Liver (tissue), 9 donors: ENCODE results near the gene THAP7. TPM values are rescaled to one million over a fixed set of nuclear protein-coding genes. Genes with fewer than 3 reads are reported as not detected.

Source experiments
- DNase-seq: peaks from one replicate; pipeline ENCODE4 v3.0.0-alpha.2; 2017; ENCODE audit warnings: low spot score
- H3K27ac ChIP-seq, 2 donors: one replicate each; pipeline ENCODE4 v1.7.0; 2013; ENCODE audit warnings: inconsistent platforms in 2 of 2, low read length in 2 of 2, control low read depth in 1 of 2, low read depth in 1 of 2, mild to moderate bottlenecking in 1 of 2
- H3K27me3 ChIP-seq, 4 donors: one replicate each; pipeline versions ENCODE4 v1.6.1 to v1.7.0; 2013; ENCODE audit warnings: low read length in 3 of 4, inconsistent platforms in 1 of 4, mild to moderate bottlenecking in 1 of 4, moderate library complexity in 1 of 4; ENCODE audit not compliant: control insufficient read depth in 4 of 4, insufficient read depth in 4 of 4
- H3K36me3 ChIP-seq, 4 donors: one replicate each; pipeline versions ENCODE4 v1.6.1 to v1.7.0; 2013; ENCODE audit warnings: low read length in 3 of 4, mild to moderate bottlenecking in 3 of 4, low read depth in 1 of 4, moderate library complexity in 1 of 4; ENCODE audit not compliant: control insufficient read depth in 4 of 4, insufficient read depth in 3 of 4
- H3K4me1 ChIP-seq, 4 donors: one replicate each; pipeline versions ENCODE4 v1.6.1 to v1.7.0; 2013; ENCODE audit warnings: low read length in 3 of 4, mild to moderate bottlenecking in 3 of 4, moderate library complexity in 1 of 4; ENCODE audit not compliant: control insufficient read depth in 4 of 4, insufficient read depth in 4 of 4
- H3K4me3 ChIP-seq, 3 donors: one replicate each; pipeline versions ENCODE4 v1.6.1 to v1.7.0; 2013; ENCODE audit warnings: low read length in 3 of 3, control low read depth in 1 of 3, low read depth in 1 of 3, mild to moderate bottlenecking in 1 of 3
- H3K9ac ChIP-seq, 2 donors: one replicate each; pipeline ENCODE4 v1.7.0; 2013; ENCODE audit warnings: low read length in 2 of 2, mild to moderate bottlenecking in 2 of 2, moderate library complexity in 2 of 2, control low read depth in 1 of 2, low read depth in 1 of 2
- H3K9me3 ChIP-seq, 4 donors: one replicate each; pipeline versions ENCODE4 v1.6.1 to v1.7.0; 2013; ENCODE audit warnings: low read length in 3 of 4; ENCODE audit not compliant: control insufficient read depth in 4 of 4
- ATF3 ChIP-seq: IDR thresholded peaks from 2 replicates; pipeline ENCODE4 v1.6.1; 2016; ENCODE audit warnings: antibody characterized with exemption
- EGR1 ChIP-seq, 2 donors: IDR thresholded peaks; 2 replicates each; pipeline ENCODE4 v1.6.1; 2016 to 2018; ENCODE audit warnings: antibody characterized with exemption in 2 of 2, low read depth in 2 of 2
- FOXA1 ChIP-seq: IDR thresholded peaks from 2 replicates; pipeline ENCODE4 v1.6.1; 2016; ENCODE audit warnings: antibody characterized with exemption
- HNF4G ChIP-seq: IDR thresholded peaks from 2 replicates; pipeline ENCODE4 v1.6.1; 2016; ENCODE audit warnings: antibody characterized with exemption
- NR2F2 ChIP-seq: IDR thresholded peaks from 2 replicates; pipeline ENCODE4 v1.6.1; 2016; ENCODE audit warnings: antibody characterized with exemption
- RAD21 ChIP-seq, 2 donors: IDR thresholded peaks; 2 replicates each; pipeline ENCODE4 v1.6.1; 2016; ENCODE audit warnings: antibody characterized with exemption in 2 of 2, mild to moderate bottlenecking in 2 of 2
- RXRA ChIP-seq, 2 donors: IDR thresholded peaks; 2 replicates each; pipeline ENCODE4 v1.6.1; 2017 to 2018; ENCODE audit warnings: antibody characterized with exemption in 2 of 2, mild to moderate bottlenecking in 1 of 2
- SP1 ChIP-seq: IDR thresholded peaks from 2 replicates; pipeline ENCODE4 v1.6.1; 2018; ENCODE audit warnings: antibody characterized with exemption, mild to moderate bottlenecking
- TAF1 ChIP-seq: conservative IDR thresholded peaks from 2 replicates; pipeline ENCODE4 v1.6.1; 2016; ENCODE audit warnings: antibody characterized with exemption, mild to moderate bottlenecking
- YY1 ChIP-seq: IDR thresholded peaks from 2 replicates; pipeline ENCODE4 v1.6.1; 2016; ENCODE audit warnings: antibody characterized with exemption, mild to moderate bottlenecking
- WGBS: extraction: QIAGEN DNeasy Blood & Tissue Kit; methylation state at CpG from one replicate; pipeline ENCODE4 v1.1.7; 2013; 5-methylcytosine and 5-hydroxymethylcytosine counted together
- polyA plus RNA-seq, 2 donors: library from polyadenylated mRNA; stranded (reverse) in 1 of 2; unstranded in 1 of 2; fragments of 200-250 nt in 1 of 2; fragments of >200 nt in 1 of 2; fragmentation: Nextera tagmentation in 1 of 2; extraction: Ambion mirVana in 1 of 2; gene quantifications; one replicate each; pipeline versions ENCODE4 v1.2.1 to v1.2.3, GENCODE V29; 2013 to 2015
- total RNA-seq, 2 donors: library from RNA; depleted of rRNA; stranded (reverse); fragments of >200 nt; gene quantifications; one replicate each; pipeline ENCODE4 v1.2.3, GENCODE V29; 2014
- TF ChIP-seq, protein P1 (sequence below): IDR thresholded peaks from 2 replicates; pipeline ENCODE4 v1.6.1; 2016; ENCODE audit warnings: antibody characterized with exemption
- TF ChIP-seq, protein P2 (sequence below): fragments of 150-350 bp; IDR thresholded peaks from 2 replicates; pipeline ENCODE4 v1.5.1; 2017; ENCODE audit warnings: improper control_type of control experiment, low read depth, low read length; ENCODE audit not compliant: missing input control
- TF ChIP-seq, protein P3 (sequence below): IDR thresholded peaks from 2 replicates; pipeline ENCODE4 v1.6.1; 2016; ENCODE audit warnings: antibody characterized with exemption
- TF ChIP-seq, protein P4 (sequence below): IDR thresholded peaks from 2 replicates; pipeline ENCODE4 v1.6.1; 2016; ENCODE audit warnings: antibody characterized with exemption, mild to moderate bottlenecking
- donor health status: healthy.
- donor health status: healthy.
- donor health status: healthy.
- donor health status: healthy.
- donor health status: healthy.

THAP7 gene
- total and polyA plus RNA-seq, 4 donors, result 10.4 to 21.9 (median 19.4) TPM

DNA sequence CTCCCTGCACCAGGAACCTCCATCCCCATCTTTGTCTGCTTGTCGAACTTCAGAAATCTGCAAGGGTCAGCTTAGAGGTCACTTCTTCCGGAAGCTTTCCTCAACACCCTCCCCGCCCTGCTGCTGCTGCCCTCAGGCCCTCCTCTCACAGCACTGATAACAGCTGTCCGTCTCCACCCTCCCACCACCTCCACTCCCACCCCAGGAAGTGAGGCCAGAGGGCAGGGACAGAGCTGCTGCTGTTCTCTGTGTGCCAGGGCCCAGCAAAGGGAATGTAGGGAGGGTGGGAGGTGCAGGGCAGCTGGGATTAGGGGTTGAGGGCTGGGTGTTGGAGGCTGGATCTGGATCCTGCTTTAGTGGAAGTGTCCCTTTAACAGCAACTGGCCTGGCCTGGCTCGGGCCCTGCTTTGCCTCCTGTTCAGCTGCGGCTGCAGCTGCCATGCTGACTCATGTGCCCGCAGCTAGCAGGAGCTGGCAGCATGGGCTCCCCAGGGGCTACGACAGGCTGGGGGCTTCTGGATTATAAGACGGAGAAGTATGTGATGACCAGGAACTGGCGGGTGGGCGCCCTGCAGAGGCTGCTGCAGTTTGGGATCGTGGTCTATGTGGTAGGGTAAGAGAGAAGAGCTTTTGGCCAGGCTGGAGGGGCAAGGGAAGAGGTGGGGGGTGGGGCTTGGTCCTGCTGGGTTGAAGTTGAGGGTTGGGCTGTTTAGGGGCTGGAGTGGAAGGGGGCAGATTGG is 13.0 kb upstream of the THAP7 start, which contains the start of gene P2RX6:
Gene P2RX6 (plus strand): TSS at position 440 of the 740 bp plus-strand sequence. CDS start 10 bp downstream, at position 450.
- no peak within 1 kb of the TSS for H3K9ac ChIP-seq
- 48% methylated on average over 12 of the region's 12 CpGs for WGBS

More for the DNA sequence above, 13.0 kb upstream of the THAP7 start, which contains the start of gene P2RX6:
- Histone ChIP-seq H3K36me3 (no peaks in the 10 kb centered on the region), H3K4me3 (peak within 1 kb of the TSS in 2 of 3 donors; percentile 29 to 37), H3K4me1 (peaks cover 0 to 7% (median 3%) of the 10 kb centered on the region in 4 donors), H3K27ac (peak within 1 kb of the TSS in 1 of 2 donors; percentile 51), H3K9me3 (no peaks in the 10 kb centered on the region), H3K27me3 (no peaks in the 10 kb centered on the region)
- DNase-seq, result peak; percentile 71
- TF ChIP-seq EGR1 (IDR thresholded peaks at IDR 0.05; ENCODE audit: low read depth in 2 of 2), result no peak
- TF ChIP-seq, protein P1, sequence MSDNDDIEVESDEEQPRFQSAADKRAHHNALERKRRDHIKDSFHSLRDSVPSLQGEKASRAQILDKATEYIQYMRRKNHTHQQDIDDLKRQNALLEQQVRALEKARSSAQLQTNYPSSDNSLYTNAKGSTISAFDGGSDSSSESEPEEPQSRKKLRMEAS, result no peak
- TF ChIP-seq SP1, result no peak
- TF ChIP-seq, protein P2, sequence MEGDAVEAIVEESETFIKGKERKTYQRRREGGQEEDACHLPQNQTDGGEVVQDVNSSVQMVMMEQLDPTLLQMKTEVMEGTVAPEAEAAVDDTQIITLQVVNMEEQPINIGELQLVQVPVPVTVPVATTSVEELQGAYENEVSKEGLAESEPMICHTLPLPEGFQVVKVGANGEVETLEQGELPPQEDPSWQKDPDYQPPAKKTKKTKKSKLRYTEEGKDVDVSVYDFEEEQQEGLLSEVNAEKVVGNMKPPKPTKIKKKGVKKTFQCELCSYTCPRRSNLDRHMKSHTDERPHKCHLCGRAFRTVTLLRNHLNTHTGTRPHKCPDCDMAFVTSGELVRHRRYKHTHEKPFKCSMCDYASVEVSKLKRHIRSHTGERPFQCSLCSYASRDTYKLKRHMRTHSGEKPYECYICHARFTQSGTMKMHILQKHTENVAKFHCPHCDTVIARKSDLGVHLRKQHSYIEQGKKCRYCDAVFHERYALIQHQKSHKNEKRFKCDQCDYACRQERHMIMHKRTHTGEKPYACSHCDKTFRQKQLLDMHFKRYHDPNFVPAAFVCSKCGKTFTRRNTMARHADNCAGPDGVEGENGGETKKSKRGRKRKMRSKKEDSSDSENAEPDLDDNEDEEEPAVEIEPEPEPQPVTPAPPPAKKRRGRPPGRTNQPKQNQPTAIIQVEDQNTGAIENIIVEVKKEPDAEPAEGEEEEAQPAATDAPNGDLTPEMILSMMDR, result no peak
- TF ChIP-seq, protein P3, sequence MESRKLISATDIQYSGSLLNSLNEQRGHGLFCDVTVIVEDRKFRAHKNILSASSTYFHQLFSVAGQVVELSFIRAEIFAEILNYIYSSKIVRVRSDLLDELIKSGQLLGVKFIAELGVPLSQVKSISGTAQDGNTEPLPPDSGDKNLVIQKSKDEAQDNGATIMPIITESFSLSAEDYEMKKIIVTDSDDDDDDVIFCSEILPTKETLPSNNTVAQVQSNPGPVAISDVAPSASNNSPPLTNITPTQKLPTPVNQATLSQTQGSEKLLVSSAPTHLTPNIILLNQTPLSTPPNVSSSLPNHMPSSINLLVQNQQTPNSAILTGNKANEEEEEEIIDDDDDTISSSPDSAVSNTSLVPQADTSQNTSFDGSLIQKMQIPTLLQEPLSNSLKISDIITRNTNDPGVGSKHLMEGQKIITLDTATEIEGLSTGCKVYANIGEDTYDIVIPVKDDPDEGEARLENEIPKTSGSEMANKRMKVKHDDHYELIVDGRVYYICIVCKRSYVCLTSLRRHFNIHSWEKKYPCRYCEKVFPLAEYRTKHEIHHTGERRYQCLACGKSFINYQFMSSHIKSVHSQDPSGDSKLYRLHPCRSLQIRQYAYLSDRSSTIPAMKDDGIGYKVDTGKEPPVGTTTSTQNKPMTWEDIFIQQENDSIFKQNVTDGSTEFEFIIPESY, result no peak
- TF ChIP-seq, protein P4, sequence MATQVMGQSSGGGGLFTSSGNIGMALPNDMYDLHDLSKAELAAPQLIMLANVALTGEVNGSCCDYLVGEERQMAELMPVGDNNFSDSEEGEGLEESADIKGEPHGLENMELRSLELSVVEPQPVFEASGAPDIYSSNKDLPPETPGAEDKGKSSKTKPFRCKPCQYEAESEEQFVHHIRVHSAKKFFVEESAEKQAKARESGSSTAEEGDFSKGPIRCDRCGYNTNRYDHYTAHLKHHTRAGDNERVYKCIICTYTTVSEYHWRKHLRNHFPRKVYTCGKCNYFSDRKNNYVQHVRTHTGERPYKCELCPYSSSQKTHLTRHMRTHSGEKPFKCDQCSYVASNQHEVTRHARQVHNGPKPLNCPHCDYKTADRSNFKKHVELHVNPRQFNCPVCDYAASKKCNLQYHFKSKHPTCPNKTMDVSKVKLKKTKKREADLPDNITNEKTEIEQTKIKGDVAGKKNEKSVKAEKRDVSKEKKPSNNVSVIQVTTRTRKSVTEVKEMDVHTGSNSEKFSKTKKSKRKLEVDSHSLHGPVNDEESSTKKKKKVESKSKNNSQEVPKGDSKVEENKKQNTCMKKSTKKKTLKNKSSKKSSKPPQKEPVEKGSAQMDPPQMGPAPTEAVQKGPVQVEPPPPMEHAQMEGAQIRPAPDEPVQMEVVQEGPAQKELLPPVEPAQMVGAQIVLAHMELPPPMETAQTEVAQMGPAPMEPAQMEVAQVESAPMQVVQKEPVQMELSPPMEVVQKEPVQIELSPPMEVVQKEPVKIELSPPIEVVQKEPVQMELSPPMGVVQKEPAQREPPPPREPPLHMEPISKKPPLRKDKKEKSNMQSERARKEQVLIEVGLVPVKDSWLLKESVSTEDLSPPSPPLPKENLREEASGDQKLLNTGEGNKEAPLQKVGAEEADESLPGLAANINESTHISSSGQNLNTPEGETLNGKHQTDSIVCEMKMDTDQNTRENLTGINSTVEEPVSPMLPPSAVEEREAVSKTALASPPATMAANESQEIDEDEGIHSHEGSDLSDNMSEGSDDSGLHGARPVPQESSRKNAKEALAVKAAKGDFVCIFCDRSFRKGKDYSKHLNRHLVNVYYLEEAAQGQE, result no peak
- no peak for TF ChIP-seq YY1
- TF ChIP-seq NR2F2, result peak; percentile 95
- TF ChIP-seq ATF3, result no peak
- TF ChIP-seq FOXA1, result no peak
- peak in 1 of 2 donors; percentile 14 for TF ChIP-seq RXRA (IDR thresholded peaks at IDR 0.05)
- no peak for TF ChIP-seq RAD21 (IDR thresholded peaks at IDR 0.05)
- no peak for TF ChIP-seq TAF1
- TF ChIP-seq HNF4G, result no peak
